GM18909 (cell line): Measurements from ENCODE around the gene DCAF17.

Source experiments
- ATAC-seq: cut with Tn5 transposase; IDR thresholded peaks from one replicate; pipeline ENCODE4 v1.9.1; 2021; ENCODE audit warnings: mild to moderate bottlenecking; ENCODE audit not compliant: unreplicated experiment, poor library complexity

The DCAF17 gene, protein sequence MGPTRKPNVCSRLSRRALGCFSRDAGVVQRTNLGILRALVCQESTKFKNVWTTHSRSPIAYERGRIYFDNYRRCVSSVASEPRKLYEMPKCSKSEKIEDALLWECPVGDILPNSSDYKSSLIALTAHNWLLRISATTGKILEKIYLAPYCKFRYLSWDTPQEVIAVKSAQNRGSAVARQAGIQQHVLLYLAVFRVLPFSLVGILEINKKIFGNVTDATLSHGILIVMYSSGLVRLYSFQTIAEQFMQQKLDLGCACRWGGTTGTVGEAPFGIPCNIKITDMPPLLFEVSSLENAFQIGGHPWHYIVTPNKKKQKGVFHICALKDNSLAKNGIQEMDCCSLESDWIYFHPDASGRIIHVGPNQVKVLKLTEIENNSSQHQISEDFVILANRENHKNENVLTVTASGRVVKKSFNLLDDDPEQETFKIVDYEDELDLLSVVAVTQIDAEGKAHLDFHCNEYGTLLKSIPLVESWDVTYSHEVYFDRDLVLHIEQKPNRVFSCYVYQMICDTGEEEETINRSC

GRCh38 chr2:171434013-171434989, at the start of gene DCAF17:
Gene DCAF17, plus strand, starts transcription at chr2:171434226. Its CDS starts 352 bp downstream, at chr2:171434578.
- peak; percentile 94 for ATAC-seq

DNA sequence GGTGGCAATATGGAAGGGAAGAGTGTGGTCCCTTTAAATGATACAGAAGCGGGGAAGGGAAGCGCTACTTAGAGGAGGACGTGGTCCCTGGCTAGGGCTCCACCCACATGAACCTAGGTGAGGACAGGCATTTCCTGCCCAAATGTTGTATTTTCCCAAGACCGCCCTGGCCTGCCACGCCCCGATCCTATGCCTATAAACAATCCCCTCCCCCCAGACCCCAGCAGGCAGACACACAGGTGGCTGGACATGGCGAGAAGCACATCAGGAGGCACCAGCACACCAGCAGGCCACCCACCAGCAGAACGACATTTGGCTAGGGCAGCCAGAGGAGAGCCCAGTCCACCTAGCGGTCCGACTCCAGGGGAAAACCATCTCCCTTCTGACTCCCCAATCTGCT, 47.4 kb upstream of the DCAF17 start:
- ATAC-seq = no peak

GRCh38 chr2:171387052-171387451, 47.0 kb upstream of the DCAF17 start:
- ATAC-seq = no peak

GRCh38 chr2:171389325-171389724, 44.7 kb upstream of the DCAF17 start:
- peak; percentile 56 for ATAC-seq

GRCh38 chr2:171389780-171390179, 44.2 kb upstream of the DCAF17 start:
- ATAC-seq = no peak

DNA sequence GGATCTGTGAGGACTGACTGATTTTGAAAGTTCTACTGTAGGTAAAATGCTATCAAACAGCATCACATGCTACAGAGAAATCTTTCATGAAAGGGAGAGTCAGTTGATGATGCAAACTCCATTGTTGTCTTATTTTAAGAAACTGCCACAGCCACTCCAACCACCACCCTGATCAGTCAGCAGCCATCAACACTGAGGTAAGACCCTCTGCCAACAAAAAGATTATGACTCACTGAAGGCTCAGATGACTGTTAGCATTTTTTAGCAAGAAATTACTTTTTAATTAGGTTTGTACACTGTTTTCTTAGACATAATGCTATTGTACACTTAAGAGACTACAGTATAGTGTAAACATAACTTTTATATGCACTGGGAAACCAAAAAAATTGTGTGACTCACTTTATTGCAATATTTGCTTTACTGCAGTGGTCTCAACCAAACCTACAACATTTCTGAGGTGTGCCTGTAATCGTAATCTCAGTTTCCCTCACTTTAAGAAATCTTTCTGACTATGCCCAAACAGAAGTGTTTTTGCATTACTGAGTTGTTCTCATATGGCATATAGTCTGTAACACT, 43.0 kb upstream of the DCAF17 start:
- ATAC-seq = no peak

GRCh38 chr2:171391532-171391931, 42.5 kb upstream of the DCAF17 start:
- no peak for ATAC-seq

- ATAC-seq = no peak
Observed at GRCh38 chr2:171393487-171393886, 40.5 kb upstream of the DCAF17 start.

DNA sequence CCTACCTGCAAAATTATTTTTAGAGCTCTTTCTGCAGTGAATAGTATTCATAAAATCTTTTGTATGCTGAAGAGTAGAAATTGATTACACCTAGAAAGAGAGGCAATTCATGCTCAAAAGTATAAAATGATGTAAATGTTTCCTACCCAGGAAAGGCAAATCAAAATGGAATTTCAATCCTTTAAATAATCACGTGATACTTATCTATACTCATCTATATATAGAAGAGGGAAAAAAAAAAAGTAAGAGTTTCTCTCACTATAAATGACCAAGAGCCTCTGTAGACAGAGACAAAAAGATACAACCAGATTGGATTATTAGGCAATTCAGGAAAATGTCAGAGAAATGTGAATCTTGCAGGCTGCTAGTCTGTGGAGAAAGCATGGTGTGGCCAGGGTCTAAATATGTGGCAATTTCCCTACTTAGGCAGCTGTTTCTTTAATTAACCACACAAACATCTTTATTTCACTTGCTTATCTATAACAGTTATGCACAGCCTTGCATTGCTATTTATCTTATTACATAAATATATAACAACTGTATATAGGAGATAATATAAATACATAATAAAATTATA, 39.8 kb upstream of the DCAF17 start:
- ATAC-seq = no peak

- no peak for ATAC-seq
Observed at GRCh38 chr2:171399292-171399691, 34.7 kb upstream of the DCAF17 start.

DNA sequence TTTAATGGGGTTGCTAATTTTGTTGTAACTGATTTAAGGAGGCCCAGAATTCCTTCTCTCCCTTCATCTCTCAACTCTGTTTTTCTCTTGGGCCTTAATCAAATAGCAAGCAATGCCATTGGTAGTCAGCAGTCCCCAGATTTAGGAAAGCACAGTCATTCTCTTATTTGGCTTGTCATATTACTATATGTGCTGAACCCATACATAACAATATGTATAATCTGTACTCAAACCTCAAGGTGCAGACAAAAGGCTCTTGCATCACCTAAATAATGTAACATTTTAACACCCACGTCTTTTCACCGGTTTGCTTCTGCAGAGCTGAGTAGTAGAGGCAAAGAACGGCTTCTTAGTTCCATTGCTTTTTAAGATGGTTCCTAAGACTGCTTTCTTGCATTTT, 33.6 kb upstream of the DCAF17 start:
- no peak for ATAC-seq

GRCh38 chr2:171401947-171402346, 32.1 kb upstream of the DCAF17 start:
- ATAC-seq = no peak

- ATAC-seq = no peak
Observed at GRCh38 chr2:171402906-171403580, 31.0 kb upstream of the DCAF17 start.

GRCh38 chr2:171404261-171404660, 29.8 kb upstream of the DCAF17 start:
- ATAC-seq = no peak

DNA sequence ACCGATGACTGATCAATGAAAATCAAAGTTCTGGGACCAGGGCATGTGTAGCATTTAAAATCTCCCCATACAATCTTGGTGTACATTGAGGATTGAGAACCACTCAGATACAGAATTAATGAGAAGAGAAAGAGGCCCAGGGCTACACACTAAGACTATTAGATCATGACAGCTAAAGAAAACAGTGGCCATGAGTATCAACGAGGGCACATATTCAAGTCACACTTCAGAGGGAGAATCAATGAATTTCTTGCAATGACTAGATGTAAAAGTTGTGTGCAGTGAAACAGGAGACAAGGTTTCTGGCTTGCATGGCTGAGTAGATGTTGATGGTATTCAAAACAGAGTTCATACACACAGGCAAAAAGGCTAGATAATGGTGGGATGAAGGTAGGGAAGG, 29.3 kb upstream of the DCAF17 start:
- no peak for ATAC-seq

GRCh38 chr2:171405546-171405945, 28.5 kb upstream of the DCAF17 start:
- peak; percentile 13 for ATAC-seq

DNA sequence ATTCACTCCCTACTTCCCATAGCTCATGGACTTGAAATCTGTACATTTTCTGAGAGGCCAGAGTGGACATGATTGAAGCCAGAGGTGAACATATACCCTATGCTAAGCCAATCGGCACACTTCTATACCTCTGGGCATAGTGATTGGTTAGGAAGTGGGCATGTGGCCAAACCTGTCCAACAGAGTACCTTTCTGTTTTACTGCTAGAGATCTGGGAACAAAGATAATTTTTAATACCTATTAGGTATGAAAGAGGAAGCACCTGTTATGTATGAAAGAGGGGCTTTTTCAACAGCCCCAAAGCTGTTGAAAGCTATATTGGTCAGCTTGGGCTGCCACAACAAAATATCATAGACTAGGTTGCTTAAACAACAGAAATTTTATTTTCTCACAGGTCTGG, 28.0 kb upstream of the DCAF17 start:
- peak; percentile 51 for ATAC-seq

- peak; percentile 59 for ATAC-seq
Observed at GRCh38 chr2:171407030-171407675, 26.9 kb upstream of the DCAF17 start.

DNA sequence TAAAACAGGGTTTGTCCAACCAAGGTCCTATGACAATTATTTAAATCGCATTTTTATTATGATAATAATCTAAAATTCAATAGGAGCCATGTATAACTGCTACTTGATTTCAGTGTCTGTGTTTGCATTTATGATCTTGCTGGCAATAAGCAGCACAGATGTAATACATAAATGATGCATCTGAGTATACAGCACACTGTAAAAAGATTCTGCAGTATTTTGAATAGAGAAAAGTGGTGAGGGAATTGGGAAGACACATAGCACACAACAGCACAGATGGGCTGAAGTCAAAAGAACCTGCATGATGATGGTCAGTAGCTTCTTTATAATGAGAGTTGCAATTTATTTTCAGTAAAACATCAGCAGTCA, 26.4 kb upstream of the DCAF17 start:
- no peak for ATAC-seq
